Activated CD8-positive, alpha-beta memory T cell treated with anti-CD3 and anti-CD28 coated beads, Interleukin-2, amount 50 U/mL, for 24 hours (primary cell): Measurements from ENCODE around the gene AACS.
"Not testable (repeated sequence)": the region's sequence is repeated elsewhere in the genome, so short reads cannot be mapped to it uniquely, and the experiment has no call there.

Experiments used
- DNase-seq: peaks from one replicate; pipeline ENCODE4 v3.0.0-alpha.2; 2020; ENCODE audit errors: extremely low read depth

The AACS gene

GRCh38 chr12:125124320-125124966, 59.2 kb downstream of the AACS start:
- no peak for DNase-seq

DNA sequence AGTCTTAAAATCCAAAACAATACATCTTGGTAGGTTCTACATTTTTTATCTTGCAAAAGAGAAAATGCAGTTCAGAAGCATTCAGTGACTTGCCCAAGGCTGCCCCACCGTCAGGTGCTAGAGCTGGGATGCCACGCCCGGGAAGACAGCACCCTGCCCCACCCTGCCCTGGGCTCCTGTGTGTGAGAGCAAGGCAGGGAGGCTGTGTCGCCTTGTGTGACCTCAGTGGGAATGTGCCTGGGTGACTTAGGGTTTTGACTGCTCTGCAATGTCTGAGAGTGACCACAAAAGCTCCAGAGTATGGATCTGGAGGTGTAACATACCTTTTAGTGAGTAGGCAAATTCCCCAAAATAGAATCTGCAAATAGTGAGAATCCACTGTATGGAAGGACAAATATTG, 60.0 kb downstream of the AACS start:
- no peak for DNase-seq

DNA sequence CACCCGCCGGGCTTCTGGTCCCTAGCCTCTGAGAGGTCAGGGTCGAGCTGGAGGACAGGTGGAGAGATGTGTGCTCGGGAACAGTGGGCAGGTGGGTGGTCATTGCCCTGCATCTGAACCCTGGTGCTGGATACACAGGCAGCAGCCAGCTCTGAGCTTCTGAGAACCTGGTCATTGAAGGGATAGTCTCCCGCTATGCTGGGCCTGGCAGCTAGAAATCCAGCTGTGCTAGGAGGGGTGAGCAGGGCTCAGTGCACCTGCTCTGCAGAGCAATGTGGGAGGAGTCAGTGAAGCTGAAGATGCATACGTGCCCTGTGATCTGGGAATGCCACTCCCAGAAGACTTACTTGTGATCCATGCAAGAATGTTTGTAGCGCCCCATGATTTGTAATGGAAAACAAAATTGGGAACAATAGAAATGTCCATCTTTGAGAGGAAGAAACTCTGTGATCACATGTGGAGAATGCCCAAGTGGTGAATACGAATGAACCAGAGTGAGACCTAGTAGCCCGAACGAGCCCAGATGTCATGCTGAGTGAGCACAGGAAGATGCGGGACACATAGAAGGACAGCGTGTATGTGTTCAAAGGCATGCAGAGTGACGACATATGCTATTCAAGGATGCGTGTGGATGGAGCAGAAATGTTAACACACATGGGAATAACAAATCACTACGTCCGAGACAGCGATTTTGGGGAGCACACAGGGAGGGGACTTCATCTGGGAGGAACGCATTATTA, 63.4 kb downstream of the AACS start:
- DNase-seq, result no peak

DNA sequence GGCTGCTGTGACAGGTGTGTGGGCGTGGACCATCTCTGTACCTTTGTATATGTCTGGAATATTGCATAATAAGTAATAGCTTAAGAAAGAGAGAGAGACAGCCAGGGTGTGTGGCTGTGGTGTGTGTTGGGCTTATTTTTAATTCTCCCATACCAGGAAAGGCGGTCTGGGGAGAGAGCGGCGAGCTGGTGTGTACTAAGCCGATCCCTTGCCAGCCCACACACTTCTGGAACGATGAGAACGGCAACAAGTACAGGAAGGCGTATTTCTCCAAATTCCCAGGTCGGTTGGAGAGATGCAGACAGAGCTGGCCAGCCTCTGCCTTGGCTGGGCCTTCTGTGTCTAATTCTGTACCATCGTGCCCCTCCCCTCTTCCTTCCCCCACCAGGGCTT, 63.9 kb downstream of the AACS start:
- DNase-seq, result no peak

- DNase-seq, result no peak
Observed at GRCh38 chr12:125129591-125130255, 64.5 kb downstream of the AACS start.

- no peak for DNase-seq
Observed at GRCh38 chr12:125131958-125132357, 66.7 kb downstream of the AACS start.

DNA sequence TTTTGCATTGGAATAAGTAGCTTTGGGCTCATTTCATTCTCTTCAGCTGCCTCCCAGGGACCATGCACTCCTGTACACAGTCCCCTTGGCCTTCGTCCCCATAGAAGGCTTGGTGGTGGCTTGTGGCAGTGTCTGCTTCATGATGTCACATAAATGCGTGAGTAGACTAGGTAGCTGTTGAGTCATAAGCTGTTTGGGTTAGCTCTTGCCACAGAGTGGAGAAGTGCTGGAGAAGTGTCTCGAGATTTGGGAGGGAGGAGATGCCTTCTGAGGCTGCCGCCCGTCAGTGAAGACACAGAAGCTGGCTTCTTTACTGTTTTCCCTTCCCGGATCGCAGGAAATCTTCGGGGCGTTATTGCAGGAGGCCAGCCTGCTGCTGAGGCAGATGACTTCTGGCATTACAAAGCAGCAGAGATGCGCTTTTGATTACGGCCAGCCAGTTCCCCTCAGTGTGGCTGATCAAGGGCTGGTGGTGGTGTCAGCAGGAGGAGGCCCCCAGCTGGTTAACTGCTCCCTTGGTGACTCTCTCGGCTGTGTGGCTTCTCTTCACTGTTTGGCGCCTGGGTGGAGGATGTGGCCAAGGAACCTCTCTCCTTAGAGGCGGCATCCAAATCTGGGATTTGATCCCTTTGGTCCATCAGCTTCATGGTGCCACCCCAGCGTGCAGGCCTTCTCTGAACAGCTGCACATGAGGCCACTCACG, 67.6 kb downstream of the AACS start:
- no peak for DNase-seq

DNA sequence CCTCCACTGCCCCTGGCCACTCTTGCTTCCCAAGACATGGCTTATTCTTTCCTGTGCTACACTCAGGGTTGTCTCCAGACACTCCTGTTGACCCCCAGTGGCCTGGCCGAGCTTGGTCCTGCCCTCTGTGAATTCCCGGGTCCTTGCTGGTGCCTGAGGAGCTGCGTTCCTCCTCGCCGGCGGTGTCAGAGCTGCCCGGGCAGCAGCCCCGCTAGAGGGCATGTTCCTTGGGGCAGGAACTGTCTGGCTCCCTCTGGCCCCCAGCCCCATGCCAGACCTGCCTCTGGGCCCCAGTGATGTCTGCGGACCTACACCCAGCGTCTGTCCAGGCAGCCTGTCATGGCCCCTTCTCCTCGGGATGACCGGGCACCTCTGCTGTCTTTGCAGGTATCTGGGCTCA, 68.4 kb downstream of the AACS start:
- no peak for DNase-seq

- DNase-seq, result no peak
Observed at GRCh38 chr12:125134576-125134975, 69.3 kb downstream of the AACS start.

- no peak for DNase-seq
Observed at GRCh38 chr12:125135906-125136305, 70.7 kb downstream of the AACS start.

DNA sequence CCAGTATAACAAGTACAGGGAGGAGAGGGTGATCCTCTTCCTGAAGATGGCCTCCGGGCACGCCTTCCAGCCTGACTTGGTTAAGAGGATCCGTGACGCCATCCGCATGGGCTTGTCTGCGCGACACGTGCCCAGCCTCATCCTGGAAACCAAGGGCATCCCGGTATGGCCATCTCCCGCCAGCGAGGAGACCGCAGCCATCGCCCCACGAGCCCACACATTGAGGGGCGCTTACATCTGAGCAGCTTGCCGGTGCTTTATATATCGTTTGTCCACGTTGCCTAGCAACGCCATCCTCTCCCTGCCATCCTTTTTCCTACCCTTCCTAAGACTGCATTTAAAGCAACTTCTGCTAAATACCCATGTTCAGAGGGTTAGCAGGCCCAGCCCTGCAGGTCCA, 71.5 kb downstream of the AACS start:
- DNase-seq, result no peak

- no peak for DNase-seq
Observed at GRCh38 chr12:125137766-125138344, 72.6 kb downstream of the AACS start.

- DNase-seq, result no peak
Observed at GRCh38 chr12:125140279-125141209, 75.3 kb downstream of the AACS start.

DNA sequence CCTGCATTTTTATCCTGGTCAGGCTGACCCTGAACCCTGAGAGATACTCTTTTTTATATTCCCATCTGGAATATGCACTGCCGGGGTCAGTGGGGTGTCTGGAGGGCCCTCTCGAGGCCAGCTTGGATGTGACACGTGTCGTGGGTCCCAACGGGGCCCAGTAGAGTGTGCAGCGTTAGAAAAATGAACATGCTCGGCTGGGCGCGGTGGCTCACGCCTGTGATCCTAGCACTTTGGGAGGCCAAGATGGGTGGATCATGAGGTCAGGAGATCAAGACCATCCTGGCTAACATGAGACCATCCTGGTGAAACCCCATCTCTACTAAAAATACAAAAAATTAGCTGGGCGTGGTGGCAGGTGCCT, 76.0 kb downstream of the AACS start:
- DNase-seq, result not testable (repeated sequence)

GRCh38 chr12:125142601-125143000, 77.4 kb downstream of the AACS start:
- DNase-seq, result no peak

GRCh38 chr12:125143491-125143890, 78.3 kb downstream of the AACS start:
- DNase-seq, result no peak

GRCh38 chr12:125145196-125145595, 80.0 kb downstream of the AACS start:
- DNase-seq, result no peak

DNA sequence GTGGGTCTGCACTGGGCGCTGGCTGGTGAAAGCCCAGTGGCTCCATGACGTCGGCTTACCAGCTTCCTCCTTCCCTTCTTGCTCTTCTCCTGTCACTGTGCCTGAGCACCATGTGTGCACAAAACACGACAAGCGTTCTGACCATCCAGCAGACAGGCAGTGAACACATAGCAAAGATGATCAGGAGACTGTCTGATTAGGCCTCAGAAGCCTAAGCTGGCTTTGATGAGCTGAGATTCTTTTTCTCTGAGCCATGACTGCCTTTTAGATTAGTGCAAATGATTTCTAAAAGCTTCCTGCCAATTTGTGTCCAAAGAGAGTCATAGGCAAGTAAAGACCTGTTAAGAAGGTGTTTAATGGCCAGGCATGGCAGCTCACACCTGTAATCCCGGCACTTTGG, 83.1 kb downstream of the AACS start:
- no peak for DNase-seq

GRCh38 chr12:125149160-125150108, 84.2 kb downstream of the AACS start:
- DNase-seq, result no peak

DNA sequence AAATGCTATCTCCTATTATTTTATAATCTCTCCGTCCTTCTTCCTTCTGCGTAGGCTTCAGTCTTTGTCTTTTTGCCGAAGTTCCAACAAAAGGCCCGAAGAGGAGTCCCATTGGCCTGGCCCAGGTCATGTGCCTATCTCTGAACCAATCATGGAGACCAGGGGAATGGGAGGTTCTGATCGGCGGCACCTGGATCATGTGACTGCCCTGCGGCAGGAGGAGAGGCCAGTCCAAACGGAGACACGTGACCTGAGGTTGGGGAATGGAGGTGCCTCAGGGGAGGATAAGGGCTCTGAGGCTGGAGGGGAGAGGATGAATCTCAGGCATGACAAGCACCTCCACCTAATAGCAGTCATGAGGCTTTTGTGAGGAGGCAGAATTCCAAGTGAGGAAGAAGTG, 86.0 kb downstream of the AACS start:
- DNase-seq, result no peak
